Measurements from ENCODE around the gene ABCE1.
"Not testable (repeated sequence)": the region's sequence is repeated elsewhere in the genome, so short reads cannot be mapped to it uniquely, and the experiment has no call there.

ABCE1 gene

GRCh38 chr4:145130788-145131399, 32.8 kb downstream of the ABCE1 start:
- peak; percentile 70 for DNase-seq (ENCODE audit: low read depth)
- H3K4me3 ChIP-seq (replicated peaks; ENCODE audit: low read depth, low read length), result no peak overlapping the region

GRCh38 chr4:145131848-145132247, 33.7 kb downstream of the ABCE1 start:
- TF ChIP-seq CTCF (IDR thresholded peaks at IDR 0.05; ENCODE audit: low read length, missing control alignments), result no peak
- DNase-seq (ENCODE audit: low read depth), result no peak
- H3K4me3 ChIP-seq (replicated peaks; ENCODE audit: low read depth, low read length), result no peak overlapping the region

More at GRCh38 chr4:145130788-145131399, 32.8 kb downstream of the ABCE1 start:
- no peak for TF ChIP-seq CTCF (IDR thresholded peaks at IDR 0.05; ENCODE audit: low read length, missing control alignments)

GRCh38 chr4:145132511-145133098, 34.5 kb downstream of the ABCE1 start:
- H3K4me3 ChIP-seq (replicated peaks; ENCODE audit: low read depth, low read length), result no peak overlapping the region
- no peak for TF ChIP-seq CTCF (IDR thresholded peaks at IDR 0.05; ENCODE audit: low read length, missing control alignments)
- DNase-seq (ENCODE audit: low read depth), result peak; percentile 35

GRCh38 chr4:145136219-145136618, 38.1 kb downstream of the ABCE1 start:
- DNase-seq (ENCODE audit: low read depth); H3K4me3 ChIP-seq (replicated peaks; ENCODE audit: low read depth, low read length): not testable (repeated sequence)

DNA sequence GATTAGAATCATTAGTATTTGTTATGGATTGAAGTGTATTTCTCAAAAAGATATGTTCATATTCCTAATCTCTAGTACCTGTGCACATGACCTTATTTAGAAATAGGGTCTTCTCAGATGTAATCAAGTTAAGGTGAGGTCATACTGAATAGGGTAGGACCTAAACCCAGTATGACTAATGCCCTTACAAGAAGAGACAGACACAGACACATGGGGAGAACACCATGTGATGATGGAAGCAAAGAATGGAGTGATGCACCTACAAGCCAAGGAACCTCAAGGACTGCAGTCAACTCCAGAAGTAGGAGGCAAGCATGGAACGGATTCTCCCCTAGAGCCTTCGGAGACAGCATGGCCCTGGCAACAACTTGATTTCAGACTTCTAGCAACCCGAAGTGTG, 50.9 kb downstream of the ABCE1 start:
- DNase-seq (ENCODE audit: low read depth), result no peak
- H3K4me3 ChIP-seq (replicated peaks; ENCODE audit: low read depth, low read length), result no peak overlapping the region
- no peak for TF ChIP-seq CTCF (IDR thresholded peaks at IDR 0.05; ENCODE audit: low read length, missing control alignments)

DNA sequence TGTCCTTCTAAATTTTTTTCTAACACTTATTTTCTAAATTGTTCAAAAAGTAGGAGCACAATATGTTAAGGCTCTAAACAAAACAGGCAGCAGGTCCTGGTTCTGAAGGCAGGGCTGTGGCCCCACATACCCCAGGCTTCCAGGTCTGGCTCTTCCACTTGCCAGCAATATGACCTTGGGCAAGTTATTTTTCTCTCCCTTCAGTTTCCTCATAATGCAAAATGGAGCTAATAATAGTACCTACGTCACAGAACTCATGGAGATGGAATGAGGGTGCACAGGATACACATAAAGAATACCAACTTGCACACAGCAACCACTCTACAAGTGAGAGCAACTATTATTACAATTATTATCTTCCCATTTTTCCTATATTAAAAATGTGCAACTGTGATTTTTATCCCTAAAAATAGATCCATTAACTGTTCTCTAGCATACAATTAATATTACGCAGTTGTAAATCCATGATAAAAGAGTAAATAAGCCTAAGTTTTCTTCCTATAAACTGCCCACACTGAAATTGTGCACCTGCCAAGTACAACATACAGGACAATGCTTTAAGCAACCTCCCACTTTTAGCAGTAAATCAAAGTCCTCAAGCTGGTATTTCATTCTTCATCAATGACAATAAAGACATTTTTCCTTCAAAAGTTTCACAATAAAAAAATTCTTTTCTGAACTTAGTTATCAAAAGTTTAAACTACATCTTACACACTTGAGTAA, 55.2 kb downstream of the ABCE1 start:
- no peak overlapping the region for H3K4me3 ChIP-seq (replicated peaks; ENCODE audit: low read depth, low read length)
- peak; percentile 43 for DNase-seq (ENCODE audit: low read depth)
- no peak for TF ChIP-seq CTCF (IDR thresholded peaks at IDR 0.05; ENCODE audit: low read length, missing control alignments)

DNA sequence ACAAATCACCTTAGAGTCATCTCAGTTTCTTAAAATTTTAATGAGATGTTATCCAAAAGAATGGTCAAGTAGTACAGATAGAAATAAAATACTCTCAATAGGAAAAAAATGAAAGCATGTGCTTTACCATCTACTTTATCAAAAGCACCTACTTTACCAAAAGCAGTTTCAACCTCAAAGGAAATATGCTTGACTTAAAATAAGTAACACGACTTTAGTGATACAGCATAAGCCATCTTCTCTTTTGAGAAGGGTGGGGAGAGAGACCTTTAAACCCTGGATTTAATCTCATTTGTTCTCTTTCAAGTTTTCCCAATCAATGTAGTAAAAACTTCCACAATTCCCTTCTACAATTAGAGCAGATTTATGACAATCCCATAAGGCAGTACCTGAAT, 55.8 kb downstream of the ABCE1 start:
- DNase-seq (ENCODE audit: low read depth), result no peak
- TF ChIP-seq CTCF (IDR thresholded peaks at IDR 0.05; ENCODE audit: low read length, missing control alignments), result no peak
- no peak overlapping the region for H3K4me3 ChIP-seq (replicated peaks; ENCODE audit: low read depth, low read length)

All from fibroblast of pulmonary artery (primary cell).